CD8-positive, alpha-beta memory T cell (primary cell): ENCODE data around the gene C16orf46. TPM values are rescaled to one million over a fixed set of nuclear protein-coding genes. Genes with fewer than 3 reads are reported as not detected.

Experiments used
- CTCF ChIA-PET: fragments of 350-600 bp; sonication (Branson Sonifier 250); formaldehyde crosslinking; loops from one replicate; lab custom pipeline; 2021; ENCODE audit warnings: antibody characterized with exemption; lab: Charles Lee
- POLR2A ChIA-PET: fragments of 350-600 bp; sonication (Branson Sonifier 250); formaldehyde crosslinking; loops from one replicate; lab custom pipeline; 2021; ENCODE audit warnings: antibody characterized with exemption; lab: Charles Lee
- DNase-seq, 5 donors: peaks; one replicate each; pipeline versions ENCODE4 v3.0.0 to v3.0.0-alpha.2; 2020 to 2022; ENCODE audit warnings: mixed read lengths in 1 of 5
- H3K27ac ChIP-seq: one replicate; pipeline ENCODE4 v1.7.0; 2013; ENCODE audit warnings: low read depth, mild to moderate bottlenecking, low read length, moderate library complexity
- H3K27me3 ChIP-seq: 2 replicates; pipeline ENCODE4 v1.7.0; 2013; ENCODE audit warnings: low read length, mild to moderate bottlenecking; ENCODE audit not compliant: insufficient read depth, poor library complexity, severe bottlenecking
- H3K36me3 ChIP-seq: 2 replicates; pipeline ENCODE4 v1.7.0; 2013; ENCODE audit warnings: mild to moderate bottlenecking, low read length, moderate library complexity; ENCODE audit not compliant: insufficient read depth
- H3K4me1 ChIP-seq: 2 replicates; pipeline ENCODE4 v1.7.0; 2013; ENCODE audit warnings: mild to moderate bottlenecking, low read length, moderate library complexity; ENCODE audit not compliant: insufficient read depth
- H3K4me3 ChIP-seq: 2 replicates; pipeline ENCODE4 v1.7.0; 2013; ENCODE audit warnings: mild to moderate bottlenecking, low read length
- H3K9me3 ChIP-seq: 2 replicates; pipeline ENCODE4 v1.7.0; 2013; ENCODE audit warnings: mild to moderate bottlenecking, low read length
- H3K27ac Mint-ChIP-seq, 8 donors: one replicate each; pipeline ENCODE4 v1.8.0; 2020 to 2021; ENCODE audit warnings: mixed read lengths in 8 of 8, mild to moderate bottlenecking in 6 of 8, inconsistent platforms in 3 of 8, moderate library complexity in 3 of 8
- H3K27me3 Mint-ChIP-seq, 2 donors: one replicate each; pipeline ENCODE4 v1.8.0; 2020 to 2021; ENCODE audit warnings: mixed read lengths in 2 of 2, mild to moderate bottlenecking in 1 of 2, moderate library complexity in 1 of 2
- H3K36me3 Mint-ChIP-seq, 3 donors: one replicate each; pipeline ENCODE4 v1.8.0; 2020 to 2021; ENCODE audit warnings: mixed read lengths in 3 of 3, inconsistent platforms in 1 of 3, mild to moderate bottlenecking in 1 of 3
- H3K4me1 Mint-ChIP-seq, 3 donors: one replicate each; pipeline ENCODE4 v1.8.0; 2020 to 2021; ENCODE audit warnings: mixed read lengths in 3 of 3, inconsistent platforms in 1 of 3, mild to moderate bottlenecking in 1 of 3
- H3K4me3 Mint-ChIP-seq, 7 donors: one replicate each; pipeline ENCODE4 v1.8.0; 2020 to 2021; ENCODE audit warnings: mixed read lengths in 7 of 7, mild to moderate bottlenecking in 6 of 7, moderate library complexity in 4 of 7, inconsistent platforms in 2 of 7
- H3K9me3 Mint-ChIP-seq, 5 donors: one replicate each; pipeline ENCODE4 v1.8.0; 2020 to 2022; ENCODE audit warnings: mixed read lengths in 5 of 5, mild to moderate bottlenecking in 3 of 5, moderate library complexity in 2 of 5, inconsistent platforms in 1 of 5
- polyA plus RNA-seq: library from polyadenylated mRNA; unstranded; fragments of 300-500 nt; fragmentation: Illumina TruSeq; gene quantifications from one replicate; pipeline ENCODE4 v1.2.3, GENCODE V29; 2021
- total RNA-seq, 2 experiments: library from RNA; stranded (reverse); gene quantifications; one replicate each; pipeline ENCODE4 v1.2.3, GENCODE V29; 2021

The C16orf46 gene
- total and polyA plus RNA-seq, 3 experiments from 2014 or later, result 0.59 to 0.93 TPM; not detected in 1

DNA sequence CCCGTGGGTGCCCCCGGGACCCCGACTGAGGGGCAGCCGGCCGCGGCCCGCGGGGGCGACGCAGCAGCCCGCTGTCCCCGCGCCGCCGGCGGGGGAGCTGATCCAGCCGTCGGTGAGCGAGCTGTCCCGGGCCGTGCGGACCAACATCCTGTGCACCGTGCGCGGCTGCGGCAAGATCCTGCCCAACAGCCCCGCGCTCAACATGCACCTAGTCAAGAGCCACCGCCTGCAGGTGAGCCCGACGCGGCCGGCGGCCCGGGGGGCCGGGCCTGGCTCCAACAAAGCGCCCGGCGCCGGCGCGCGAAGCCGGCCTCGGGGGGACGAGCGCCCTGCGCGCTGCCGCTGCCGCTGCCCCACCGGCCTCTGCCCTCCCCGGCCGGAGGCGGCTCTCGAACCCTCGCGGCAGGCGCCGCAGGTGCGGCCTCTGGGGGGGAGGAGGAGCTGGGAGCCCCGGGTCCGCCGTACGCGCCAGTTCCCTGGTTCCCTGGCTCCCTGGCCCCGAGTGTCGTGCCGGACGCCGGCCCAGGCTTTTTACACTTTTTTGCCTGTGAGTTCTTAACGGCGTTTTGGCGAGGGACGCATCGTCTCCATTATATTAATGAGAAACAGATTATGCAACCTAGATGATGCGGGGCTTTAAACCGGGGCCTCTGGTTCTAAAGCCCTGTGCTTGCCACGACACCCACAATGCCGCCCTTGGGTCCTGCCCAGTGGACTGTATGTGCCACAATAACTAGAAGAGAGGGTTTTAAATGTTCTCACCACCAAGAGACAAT lies 40.9 kb downstream of the C16orf46 start:
- Mint-ChIP-seq H3K9me3 (no peaks in the 10 kb centered on the region), H3K4me3 (peak overlapping the region; percentile 84 to 90 (median 86)), H3K27ac (peak overlapping the region; percentile 46 to 83 (median 74)), H3K27me3 (peaks cover 0 to 2% of the 10 kb centered on the region in 2 donors), H3K4me1 (peaks cover 34 to 44% (median 44%) of the 10 kb centered on the region in 3 donors), H3K36me3 (peaks cover 0 to 25% (median 10%) of the 10 kb centered on the region in 3 donors)
- CTCF ChIA-PET, result interaction anchor here (0.6 to 9.1 kb wide), 27 partner anchors 9 to 448 kb away, joined by 3 to 77 read pairs (median 5); partner anchors contain the start of genes C16orf46, CENPN and CMC2
- H3K4me1 ChIP-seq, result peaks cover 21% of the 10 kb centered on the region
- H3K9me3 ChIP-seq, result no peaks in the 10 kb centered on the region
- no peak overlapping the region for H3K27ac ChIP-seq
- no peaks in the 10 kb centered on the region for H3K36me3 ChIP-seq
- DNase-seq, result peak in 3 of 5 donors; percentile 27 to 70 (median 50)
- no peaks in the 10 kb centered on the region for H3K27me3 ChIP-seq
- POLR2A ChIA-PET, result interaction anchor here (0.9 to 2.7 kb wide), 3 partner anchors 29 to 41 kb away, joined by 5 to 18 read pairs (median 8); partner anchors contain the start of genes C16orf46, CENPN and CMC2
- peak overlapping the region; percentile 71 for H3K4me3 ChIP-seq

DNA sequence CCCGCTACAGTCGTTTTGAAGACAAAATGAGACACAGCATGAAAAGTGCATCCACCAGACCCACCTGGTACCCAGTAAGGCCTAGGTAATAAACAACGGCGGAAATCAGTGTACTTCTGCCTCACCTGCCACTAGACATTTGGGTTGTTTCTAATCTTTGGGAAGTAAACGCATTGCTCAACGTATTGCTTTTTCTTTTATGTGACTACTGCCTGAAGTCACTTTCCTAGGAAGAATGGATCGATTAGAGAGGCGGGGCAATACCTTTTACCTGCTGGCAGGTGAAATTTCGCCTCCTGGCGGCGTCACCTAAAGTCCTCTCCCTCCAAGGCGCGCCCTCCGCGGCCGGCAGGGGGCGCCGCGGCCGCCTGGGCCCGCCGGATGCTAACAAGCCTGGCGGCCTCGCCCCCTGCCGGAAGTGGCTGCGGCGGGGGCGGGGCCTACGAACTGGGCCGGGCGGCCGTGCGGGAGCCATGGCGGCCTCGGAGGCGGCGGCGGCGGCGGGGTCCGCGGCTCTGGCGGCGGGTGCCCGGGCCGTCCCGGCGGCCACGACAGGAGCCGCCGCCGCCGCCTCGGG lies 41.6 kb downstream of the C16orf46 start, which contains the start of gene ATMIN:
TSS of gene ATMIN (plus strand) at position 445 of the 577 bp plus-strand sequence. CDS start at position 474, 29 bp downstream.
- no peak within 1 kb of the TSS for H3K27ac ChIP-seq
- peaks cover 34 to 44% (median 39%) of the 10 kb centered on the region in 3 donors for H3K4me1 Mint-ChIP-seq
- H3K27ac Mint-ChIP-seq, result peak within 1 kb of the TSS; percentile 59 to 83 (median 74)

DNA sequence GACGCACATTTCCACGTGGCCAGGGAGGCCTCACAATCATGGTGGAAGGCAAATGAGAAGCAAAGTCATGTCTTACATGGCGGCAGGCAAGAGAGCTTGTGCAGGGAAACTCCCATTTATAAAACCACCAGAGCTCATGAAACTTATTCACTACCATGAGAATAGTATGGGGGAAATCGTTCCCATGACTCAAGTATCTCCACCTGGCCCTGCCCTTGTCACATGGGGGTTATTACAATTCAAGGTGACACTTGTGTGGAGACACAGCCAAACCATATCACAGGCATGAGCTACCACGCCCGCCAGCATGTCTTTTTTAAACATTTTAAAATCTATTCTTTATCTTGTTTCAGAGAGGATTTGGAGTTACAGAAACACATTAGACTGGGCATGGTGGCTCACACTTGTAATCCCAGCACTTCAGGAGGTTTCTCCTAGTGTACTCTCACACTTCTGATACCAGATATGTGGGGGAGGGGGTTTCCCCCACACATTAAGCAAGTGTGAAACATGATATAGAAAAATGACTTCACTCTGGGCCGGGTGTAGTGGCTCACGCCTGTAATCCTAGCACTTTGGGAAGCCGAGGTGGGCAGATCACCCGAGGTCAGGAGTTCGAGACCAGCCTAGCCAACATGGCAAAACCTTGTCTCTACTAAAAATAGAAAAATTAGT lies 47.0 kb downstream of the C16orf46 start:
- Histone ChIP-seq H3K27me3 (no peaks in the 10 kb centered on the region), H3K36me3 (no peaks in the 10 kb centered on the region), H3K4me3 (no peak overlapping the region), H3K4me1 (peaks cover under 1% of the 10 kb centered on the region), H3K27ac (no peak overlapping the region), H3K9me3 (no peaks in the 10 kb centered on the region)
- H3K4me1 Mint-ChIP-seq, result peaks cover 0 to 2% (median 2%) of the 10 kb centered on the region in 3 donors
- H3K27me3 Mint-ChIP-seq, result peaks cover 0 to 2% of the 10 kb centered on the region in 2 donors
- no peaks in the 10 kb centered on the region for H3K9me3 Mint-ChIP-seq
- peak overlapping the region in 1 of 8 donors; percentile 68 for H3K27ac Mint-ChIP-seq
- H3K4me3 Mint-ChIP-seq, result no peak overlapping the region
- ChIA-PET CTCF (interaction anchor here (9.1 kb wide), 1 partner anchor 26 kb away, joined by 77 read pairs; no protein-coding TSS in a partner anchor), POLR2A (no interaction called here)
- DNase-seq, result no peak
- peaks cover 0 to 3% (median 3%) of the 10 kb centered on the region in 3 donors for H3K36me3 Mint-ChIP-seq

More for the DNA sequence above, 41.6 kb downstream of the C16orf46 start, which contains the start of gene ATMIN:
- Mint-ChIP-seq H3K4me3 (peak within 1 kb of the TSS; percentile 84 to 90 (median 86)), H3K36me3 (peaks cover 0 to 19% (median 8%) of the 10 kb centered on the region in 3 donors), H3K9me3 (no peaks in the 10 kb centered on the region), H3K27me3 (peaks cover 0 to 2% of the 10 kb centered on the region in 2 donors)
- Histone ChIP-seq H3K27me3 (no peaks in the 10 kb centered on the region), H3K4me1 (peaks cover 21% of the 10 kb centered on the region), H3K4me3 (peak within 1 kb of the TSS; percentile 71), H3K36me3 (no peaks in the 10 kb centered on the region), H3K9me3 (no peaks in the 10 kb centered on the region)
- POLR2A ChIA-PET, result interaction anchor here (0.9 to 2.7 kb wide), 4 partner anchors 28 to 42 kb away, joined by 5 to 18 read pairs (median 7); partner anchors contain the start of genes C16orf46, CENPN and CMC2
- CTCF ChIA-PET, result interaction anchor here (0.6 to 9.1 kb wide), 29 partner anchors 10 to 447 kb away, joined by 3 to 77 read pairs (median 5); partner anchors contain the start of genes C16orf46, CENPN and CMC2
- peak; percentile 84 to 92 (median 88) for DNase-seq

DNA sequence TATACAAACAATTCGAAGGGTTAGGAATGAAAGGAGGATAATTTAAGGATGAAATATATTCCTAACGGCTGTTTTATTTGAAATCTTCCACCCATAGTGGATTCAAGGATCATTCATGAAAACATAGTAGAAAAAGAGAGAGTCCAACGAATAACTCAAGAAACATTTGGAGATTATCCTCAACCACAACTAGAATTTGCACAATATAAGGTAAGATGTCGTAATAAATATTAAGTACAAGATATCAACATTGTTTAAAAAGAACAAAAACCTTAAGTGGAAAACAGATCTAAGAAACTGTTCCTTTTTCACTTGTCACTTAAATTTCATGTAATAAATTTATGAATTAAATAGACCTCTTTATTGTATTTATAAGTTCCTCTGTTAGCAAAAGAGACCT lies 50.6 kb downstream of the C16orf46 start:
- Mint-ChIP-seq H3K27me3 (no peaks in the 10 kb centered on the region), H3K36me3 (peaks cover 0 to 13% (median 3%) of the 10 kb centered on the region in 3 donors), H3K4me1 (no peaks in the 10 kb centered on the region), H3K9me3 (no peaks in the 10 kb centered on the region), H3K4me3 (no peak overlapping the region), H3K27ac (no peak overlapping the region)
- H3K36me3 ChIP-seq, result peaks cover 4% of the 10 kb centered on the region
- DNase-seq, result no peak
- CTCF ChIA-PET, result no interaction called here
- POLR2A ChIA-PET, result no interaction called here
- H3K27ac ChIP-seq, result no peak overlapping the region
- H3K9me3 ChIP-seq, result no peaks in the 10 kb centered on the region
- H3K4me3 ChIP-seq, result no peak overlapping the region
- H3K27me3 ChIP-seq, result no peaks in the 10 kb centered on the region
- no peaks in the 10 kb centered on the region for H3K4me1 ChIP-seq

DNA sequence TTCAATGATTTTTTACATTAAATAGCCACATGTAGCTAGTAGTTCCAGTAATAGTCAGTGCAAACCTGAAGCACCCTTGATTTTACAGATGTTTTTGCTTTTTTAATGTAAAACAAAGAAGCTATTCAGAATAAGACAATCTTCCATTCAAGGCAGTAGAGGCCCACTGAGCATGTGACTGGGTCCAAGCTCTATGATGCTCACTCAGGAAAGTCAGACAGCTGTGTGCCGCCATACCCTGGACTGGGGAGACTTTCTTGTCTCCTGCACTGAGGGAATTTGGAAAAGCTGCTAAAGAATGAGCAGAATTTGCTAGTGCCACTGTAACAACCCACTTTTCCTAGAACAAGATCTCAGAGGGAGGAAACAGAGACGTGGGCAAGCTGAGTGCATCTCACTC lies 58.5 kb downstream of the C16orf46 start:
- H3K27me3 ChIP-seq, result no peaks in the 10 kb centered on the region
- H3K27ac ChIP-seq, result no peak overlapping the region
- no peaks in the 10 kb centered on the region for H3K9me3 ChIP-seq
- CTCF ChIA-PET, result interaction anchor here (0.7 to 1.7 kb wide), 3 partner anchors 16 to 22 kb away, joined by 3 to 11 read pairs (median 4); partner anchors contain the start of gene ATMIN
- Mint-ChIP-seq H3K36me3 (peaks cover 0 to 38% (median 4%) of the 10 kb centered on the region in 3 donors), H3K4me3 (no peak overlapping the region), H3K27me3 (no peaks in the 10 kb centered on the region), H3K4me1 (peaks cover 2 to 5% (median 4%) of the 10 kb centered on the region in 3 donors), H3K9me3 (no peaks in the 10 kb centered on the region), H3K27ac (peak overlapping the region in 1 of 8 donors; percentile 21)
- H3K4me1 ChIP-seq, result no peaks in the 10 kb centered on the region
- peaks cover 4% of the 10 kb centered on the region for H3K36me3 ChIP-seq
- no peak for DNase-seq
- no peak overlapping the region for H3K4me3 ChIP-seq
- POLR2A ChIA-PET, result no interaction called here

DNA sequence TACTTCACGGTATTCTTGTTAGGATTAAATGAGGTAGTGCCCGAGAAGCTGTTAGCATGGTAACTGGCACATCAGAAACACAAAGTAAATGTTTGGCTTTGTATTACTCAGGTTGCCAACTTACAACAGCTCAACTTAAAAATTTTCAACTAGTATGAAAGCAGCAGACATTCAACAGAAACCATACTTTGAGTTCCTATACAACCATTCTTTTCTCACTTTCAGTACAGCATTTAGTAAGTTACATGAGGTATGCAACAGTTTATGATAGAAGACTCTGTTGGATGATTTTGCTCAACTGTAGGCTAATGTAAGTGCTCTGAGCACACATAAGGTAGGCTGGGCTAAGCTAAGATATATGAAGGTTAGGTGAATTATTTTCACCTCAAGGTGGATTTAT lies 62.4 kb downstream of the C16orf46 start:
- peaks cover 2 to 5% (median 4%) of the 10 kb centered on the region in 3 donors for H3K4me1 Mint-ChIP-seq
- H3K9me3 ChIP-seq, result no peaks in the 10 kb centered on the region
- no peak for DNase-seq
- peak overlapping the region in 1 of 8 donors; percentile 70 for H3K27ac Mint-ChIP-seq
- H3K4me3 Mint-ChIP-seq, result no peak overlapping the region
- peaks cover 0 to 27% (median 3%) of the 10 kb centered on the region in 3 donors for H3K36me3 Mint-ChIP-seq
- no peak overlapping the region for H3K27ac ChIP-seq
- H3K9me3 Mint-ChIP-seq, result no peaks in the 10 kb centered on the region
- H3K27me3 ChIP-seq, result no peaks in the 10 kb centered on the region
- H3K27me3 Mint-ChIP-seq, result peaks cover 0 to under 1% of the 10 kb centered on the region in 2 donors
- no peak overlapping the region for H3K4me3 ChIP-seq
- no peaks in the 10 kb centered on the region for H3K36me3 ChIP-seq
- CTCF ChIA-PET, result interaction anchor here (1.0 to 1.3 kb wide), 4 partner anchors 10 to 21 kb away, joined by 3 to 6 read pairs (median 4); partner anchors contain the start of gene ATMIN
- no peaks in the 10 kb centered on the region for H3K4me1 ChIP-seq
- POLR2A ChIA-PET, result no interaction called here

DNA sequence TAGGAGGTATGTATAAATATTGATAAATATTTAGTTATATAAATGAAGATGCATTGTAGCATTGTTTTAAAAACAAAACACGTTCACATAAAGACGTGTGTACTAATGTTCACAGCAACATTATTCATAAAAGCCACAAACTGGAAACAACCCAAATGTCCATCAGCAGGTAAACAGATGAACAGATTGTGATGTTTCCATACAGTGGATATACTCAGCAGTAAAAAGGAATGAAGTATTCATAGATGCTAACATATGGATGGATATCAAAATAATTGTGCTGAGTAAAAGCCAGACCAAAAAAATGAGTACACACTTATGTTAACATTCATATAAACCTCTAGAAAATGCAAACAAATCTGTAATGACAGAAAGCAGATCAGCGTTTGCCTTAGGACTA lies 64.1 kb downstream of the C16orf46 start:
- no peak for DNase-seq
- ChIA-PET CTCF (no interaction called here), POLR2A (no interaction called here)
- Mint-ChIP-seq H3K27ac (no peak overlapping the region), H3K4me3 (no peak overlapping the region), H3K27me3 (peaks cover 0 to 3% of the 10 kb centered on the region in 2 donors), H3K9me3 (no peaks in the 10 kb centered on the region), H3K36me3 (peaks cover 0 to 20% (median 1%) of the 10 kb centered on the region in 3 donors), H3K4me1 (peaks cover 8 to 12% (median 10%) of the 10 kb centered on the region in 3 donors)
- Histone ChIP-seq H3K27me3 (no peaks in the 10 kb centered on the region), H3K36me3 (no peaks in the 10 kb centered on the region), H3K27ac (no peak overlapping the region), H3K4me1 (no peaks in the 10 kb centered on the region), H3K4me3 (no peak overlapping the region), H3K9me3 (no peaks in the 10 kb centered on the region)
